HG03457 (cell line): ENCODE data around the gene FOLR3.
"Not testable (repeated sequence)": the region's sequence is repeated elsewhere in the genome, so short reads cannot be mapped to it uniquely, and the experiment has no call there.

Source experiments
- ATAC-seq: cut with Tn5 transposase; IDR thresholded peaks from one replicate; pipeline ENCODE4 v1.9.1; 2021; ENCODE audit warnings: moderate number of reproducible peaks; ENCODE audit not compliant: unreplicated experiment

FOLR3 gene

GRCh38 chr11:72160319-72160718 lies 24.8 kb downstream of the FOLR3 start:
- ATAC-seq, result no peak

- no peak for ATAC-seq
Measured at GRCh38 chr11:72162891-72163492, 27.5 kb downstream of the FOLR3 start.

- not testable (repeated sequence) for ATAC-seq
Measured at GRCh38 chr11:72164187-72164586, 28.7 kb downstream of the FOLR3 start.

- ATAC-seq, result not testable (repeated sequence)
Measured at GRCh38 chr11:72169046-72169555, 33.6 kb downstream of the FOLR3 start.

- ATAC-seq, result not testable (repeated sequence)
Measured at GRCh38 chr11:72169754-72170153, 34.2 kb downstream of the FOLR3 start.

GRCh38 chr11:72172043-72172442 lies 36.5 kb downstream of the FOLR3 start:
- not testable (repeated sequence) for ATAC-seq

GRCh38 chr11:72173291-72173690 lies 37.8 kb downstream of the FOLR3 start:
- ATAC-seq, result no peak

GRCh38 chr11:72174302-72175070 lies 39.0 kb downstream of the FOLR3 start:
- no peak for ATAC-seq

GRCh38 chr11:72177656-72178055 lies 42.1 kb downstream of the FOLR3 start:
- no peak for ATAC-seq

GRCh38 chr11:72179049-72179803 lies 43.7 kb downstream of the FOLR3 start:
- ATAC-seq, result no peak

GRCh38 chr11:72179804-72180396 lies 44.4 kb downstream of the FOLR3 start:
- no peak for ATAC-seq

- ATAC-seq, result not testable (repeated sequence)
Measured at GRCh38 chr11:72180892-72181552, 45.5 kb downstream of the FOLR3 start.

GRCh38 chr11:72181553-72181958 lies 46.0 kb downstream of the FOLR3 start:
- not testable (repeated sequence) for ATAC-seq

- no peak for ATAC-seq
Measured at GRCh38 chr11:72188267-72188666, 52.7 kb downstream of the FOLR3 start.
